Neural cell (in vitro differentiated cells): ENCODE data around the gene SOX18.

Experiments
- CTCF ChIP-seq: fragments of 450-650 bp; IDR thresholded peaks from 2 replicates; pipeline ENCODE4 v1.5.1; 2014; ENCODE audit warnings: antibody characterized with exemption, mild to moderate bottlenecking, moderate library complexity; ENCODE audit not compliant: poor library complexity, severe bottlenecking
- EP300 ChIP-seq: fragments of 450-650 bp; conservative IDR thresholded peaks from 2 replicates; pipeline ENCODE4 v1.6.1; 2014; ENCODE audit warnings: antibody characterized with exemption, mild to moderate bottlenecking, moderate library complexity; ENCODE audit not compliant: poor library complexity, severe bottlenecking
- EZH2 ChIP-seq: fragments of 200-600, 300-800 bp; shearing (Covaris generic), sonication (generic); IDR thresholded peaks from 2 replicates; pipeline ENCODE4 v1.6.1; 2014; ENCODE audit warnings: antibody characterized with exemption, low read length, borderline replicate concordance, mild to moderate bottlenecking; ENCODE audit not compliant: insufficient read depth, poor library complexity, severe bottlenecking
- MXI1 ChIP-seq: fragments of 450-650 bp; conservative IDR thresholded peaks from 2 replicates; pipeline ENCODE4 v1.6.1; 2014; ENCODE audit warnings: antibody characterized with exemption, mild to moderate bottlenecking; ENCODE audit not compliant: poor library complexity, severe bottlenecking
- POLR2AphosphoS5 ChIP-seq: IDR thresholded peaks from 2 replicates; pipeline ENCODE4 v1.6.1; 2012
- RAD21 ChIP-seq: fragments of 450-650 bp; conservative IDR thresholded peaks from 2 replicates; pipeline ENCODE4 v1.6.1; 2014; ENCODE audit warnings: antibody characterized with exemption, mild to moderate bottlenecking, moderate library complexity
- TAF1 ChIP-seq: IDR thresholded peaks from 2 replicates; pipeline ENCODE4 v1.6.1; 2012; ENCODE audit warnings: low read depth
- TF ChIP-seq, protein P1 (sequence below): IDR thresholded peaks from 2 replicates; pipeline ENCODE4 v1.6.1; 2012; ENCODE audit warnings: borderline replicate concordance

DNA sequence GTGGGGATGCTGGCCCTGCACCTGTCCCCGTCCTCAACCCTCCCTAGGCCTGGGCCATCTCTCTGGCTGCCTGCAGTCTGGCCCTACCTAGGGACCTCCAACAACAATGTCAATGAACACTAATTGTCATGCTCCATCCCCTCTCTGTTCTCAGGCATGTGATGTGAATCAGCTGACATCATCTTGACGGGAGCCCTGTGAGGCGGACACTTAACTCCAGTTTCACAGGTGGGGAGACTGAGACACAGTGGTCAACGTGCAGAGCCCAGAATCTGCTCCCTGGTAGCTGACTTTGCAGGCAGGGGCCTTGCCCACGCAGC lies 12.8 kb upstream of the SOX18 start:
- TF ChIP-seq, protein P1, sequence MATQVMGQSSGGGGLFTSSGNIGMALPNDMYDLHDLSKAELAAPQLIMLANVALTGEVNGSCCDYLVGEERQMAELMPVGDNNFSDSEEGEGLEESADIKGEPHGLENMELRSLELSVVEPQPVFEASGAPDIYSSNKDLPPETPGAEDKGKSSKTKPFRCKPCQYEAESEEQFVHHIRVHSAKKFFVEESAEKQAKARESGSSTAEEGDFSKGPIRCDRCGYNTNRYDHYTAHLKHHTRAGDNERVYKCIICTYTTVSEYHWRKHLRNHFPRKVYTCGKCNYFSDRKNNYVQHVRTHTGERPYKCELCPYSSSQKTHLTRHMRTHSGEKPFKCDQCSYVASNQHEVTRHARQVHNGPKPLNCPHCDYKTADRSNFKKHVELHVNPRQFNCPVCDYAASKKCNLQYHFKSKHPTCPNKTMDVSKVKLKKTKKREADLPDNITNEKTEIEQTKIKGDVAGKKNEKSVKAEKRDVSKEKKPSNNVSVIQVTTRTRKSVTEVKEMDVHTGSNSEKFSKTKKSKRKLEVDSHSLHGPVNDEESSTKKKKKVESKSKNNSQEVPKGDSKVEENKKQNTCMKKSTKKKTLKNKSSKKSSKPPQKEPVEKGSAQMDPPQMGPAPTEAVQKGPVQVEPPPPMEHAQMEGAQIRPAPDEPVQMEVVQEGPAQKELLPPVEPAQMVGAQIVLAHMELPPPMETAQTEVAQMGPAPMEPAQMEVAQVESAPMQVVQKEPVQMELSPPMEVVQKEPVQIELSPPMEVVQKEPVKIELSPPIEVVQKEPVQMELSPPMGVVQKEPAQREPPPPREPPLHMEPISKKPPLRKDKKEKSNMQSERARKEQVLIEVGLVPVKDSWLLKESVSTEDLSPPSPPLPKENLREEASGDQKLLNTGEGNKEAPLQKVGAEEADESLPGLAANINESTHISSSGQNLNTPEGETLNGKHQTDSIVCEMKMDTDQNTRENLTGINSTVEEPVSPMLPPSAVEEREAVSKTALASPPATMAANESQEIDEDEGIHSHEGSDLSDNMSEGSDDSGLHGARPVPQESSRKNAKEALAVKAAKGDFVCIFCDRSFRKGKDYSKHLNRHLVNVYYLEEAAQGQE: no peak
- TF ChIP-seq CTCF (no peak), EP300 (no peak), POLR2AphosphoS5 (no peak), EZH2 (no peak), MXI1 (no peak), RAD21 (no peak), TAF1 (no peak)
